Upper lobe of right lung (tissue), 1 donor: ENCODE data around the gene FAM120B. TPM values are rescaled to one million over a fixed set of nuclear protein-coding genes. Genes with fewer than 3 reads are reported as not detected.

Source experiments
- ATAC-seq: fragments of 200-7000 bp; cut with Tn5 transposase; one replicate; pipeline ENCODE4 v1.9.1; 2020; ENCODE audit warnings: mild to moderate bottlenecking, moderate library complexity
- DNase-seq: peaks from one replicate; pipeline ENCODE4 v3.0.0-alpha.2; 2020
- H3K27ac ChIP-seq: fragments of 200-600 bp; one replicate; pipeline ENCODE4 v1.8.0; 2022
- H3K27me3 ChIP-seq: fragments of 200-600 bp; one replicate; pipeline ENCODE4 v1.8.0; 2022; ENCODE audit warnings: mild to moderate bottlenecking
- H3K36me3 ChIP-seq: fragments of 200-600 bp; one replicate; pipeline ENCODE4 v1.8.0; 2022
- H3K4me1 ChIP-seq: fragments of 200-600 bp; one replicate; pipeline ENCODE4 v1.8.0; 2022
- H3K4me3 ChIP-seq: fragments of 200-600 bp; one replicate; pipeline ENCODE4 v1.8.0; 2022; ENCODE audit warnings: mild to moderate bottlenecking
- H3K9me3 ChIP-seq: fragments of 200-600 bp; one replicate; pipeline ENCODE4 v1.8.0; 2022
- CTCF ChIP-seq: fragments of 200-600 bp; IDR thresholded peaks from one replicate; pipeline ENCODE4 v1.8.0; 2022; ENCODE audit warnings: antibody characterized with exemption
- intact Hi-C: fragments of 100-400 bp; cut with DNase I; formaldehyde crosslinking; loops from one replicate; pipeline ENCODE4 v1.11.0; 2022
- total RNA-seq: library from RNA; stranded (reverse); fragmentation: NEBNext Ultra II Directional; extraction: Animal tissue kit (Norgen Biotek cat#: 25700); gene quantifications from one replicate; pipeline ENCODE4 v1.2.1, GENCODE V29; 2021
- donor health status: DM: no; HTN: yes; CAD: no; lungs with severe emphysema.

The FAM120B gene
- total RNA-seq, 1 donor from 2014 or later = 26.1 TPM

DNA sequence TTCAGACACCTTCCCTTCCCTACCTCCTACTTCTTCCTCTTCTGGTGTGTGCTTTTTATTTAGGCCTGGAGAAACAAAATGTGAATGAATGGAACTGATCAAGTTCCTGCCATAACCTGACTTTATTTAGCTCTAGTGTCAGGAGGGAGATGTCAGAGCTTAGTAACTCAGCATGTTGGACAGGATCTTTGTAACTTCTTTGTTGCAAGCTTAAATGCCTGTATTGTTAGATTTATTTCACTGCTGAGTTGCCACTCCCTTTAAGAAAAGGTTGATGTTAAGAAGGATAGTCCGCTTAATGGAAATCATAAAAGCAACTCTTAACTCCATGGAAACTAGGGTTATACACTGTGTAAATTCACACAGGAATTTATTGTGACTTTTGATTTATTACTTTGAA lies 2.2 kb downstream of the FAM120B start:
- TF ChIP-seq CTCF = no peak
- peaks cover 26% of the 10 kb centered on the region for H3K4me1 ChIP-seq
- no peaks in the 10 kb centered on the region for H3K27me3 ChIP-seq
- no peak for DNase-seq
- no peaks in the 10 kb centered on the region for H3K36me3 ChIP-seq
- H3K27ac ChIP-seq = no peak overlapping the region
- ATAC-seq = no peak
- intact Hi-C loops = no loop called here
- no peaks in the 10 kb centered on the region for H3K9me3 ChIP-seq
- H3K4me3 ChIP-seq = no peak overlapping the region

- no peak overlapping the region for H3K4me3 ChIP-seq
- intact Hi-C loops = no loop called here
- no peak for DNase-seq
- TF ChIP-seq CTCF = no peak
- ATAC-seq = no peak
- no peaks in the 10 kb centered on the region for H3K9me3 ChIP-seq
- peaks cover 7% of the 10 kb centered on the region for H3K36me3 ChIP-seq
- peaks cover 19% of the 10 kb centered on the region for H3K4me1 ChIP-seq
- H3K27ac ChIP-seq = no peak overlapping the region
- no peaks in the 10 kb centered on the region for H3K27me3 ChIP-seq
Measured at GRCh38 chr6:170311696-170312095, 5.1 kb downstream of the FAM120B start.

DNA sequence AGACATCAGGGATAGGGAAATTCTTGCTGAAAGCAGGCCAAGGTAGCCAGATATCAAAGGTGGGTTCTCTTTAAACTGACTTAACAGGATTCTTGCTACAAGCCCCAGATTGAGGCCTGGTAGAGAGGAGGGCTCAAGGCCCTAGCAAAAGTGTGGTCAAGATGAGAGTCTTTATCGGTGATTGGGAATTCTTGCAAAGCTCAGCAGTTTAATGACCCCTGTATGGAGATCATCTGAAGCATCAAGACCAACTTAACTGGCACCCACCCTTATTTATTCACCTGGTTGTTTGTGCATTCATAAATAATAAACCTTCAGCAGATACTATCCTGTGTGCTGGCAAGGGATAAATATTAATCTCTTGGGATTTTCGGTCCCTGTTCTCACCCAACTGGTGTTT lies 6.3 kb downstream of the FAM120B start:
- H3K36me3 ChIP-seq = peaks cover 13% of the 10 kb centered on the region
- no peaks in the 10 kb centered on the region for H3K27me3 ChIP-seq
- no peak for TF ChIP-seq CTCF
- intact Hi-C loops = no loop called here
- peaks cover 11% of the 10 kb centered on the region for H3K4me1 ChIP-seq
- DNase-seq (no peak), ATAC-seq (no peak)
- H3K4me3 ChIP-seq = no peak overlapping the region
- no peaks in the 10 kb centered on the region for H3K9me3 ChIP-seq
- no peak overlapping the region for H3K27ac ChIP-seq

DNA sequence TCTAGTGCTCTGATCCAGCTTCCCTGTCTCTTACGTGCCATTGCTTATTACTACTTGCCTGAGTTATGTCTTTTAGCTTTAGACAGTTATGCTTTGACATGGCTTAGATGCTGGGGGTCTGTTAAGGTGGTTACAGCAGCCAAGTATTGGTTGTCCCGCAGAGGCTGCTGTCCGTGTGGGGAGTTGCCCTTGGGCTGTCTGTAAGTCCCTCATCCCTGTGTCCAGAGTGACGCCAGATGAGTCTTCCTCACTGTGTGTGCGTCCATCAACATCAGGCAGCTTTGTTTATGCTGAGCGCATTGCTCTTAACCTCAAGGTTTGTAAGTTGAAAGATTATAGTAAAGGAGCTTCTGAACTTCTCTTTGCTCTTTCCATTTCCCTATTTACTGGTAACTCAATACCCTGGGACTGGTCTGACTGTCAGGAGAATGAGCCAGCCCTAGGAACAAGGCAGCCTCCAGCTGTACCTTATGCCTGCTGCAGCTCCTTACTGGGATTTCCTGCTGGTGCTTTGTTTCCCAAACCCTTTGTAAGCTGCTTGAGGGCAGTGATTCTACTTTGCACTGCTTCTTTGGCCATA lies 7.2 kb downstream of the FAM120B start:
- ATAC-seq = no peak
- H3K4me1 ChIP-seq = peaks cover 4% of the 10 kb centered on the region

GRCh38 chr6:170314983-170315382 lies 8.4 kb downstream of the FAM120B start:
- intact Hi-C loops = no loop called here
- Histone ChIP-seq H3K36me3 (peaks cover 23% of the 10 kb centered on the region), H3K4me3 (no peak overlapping the region), H3K27me3 (no peaks in the 10 kb centered on the region), H3K27ac (no peak overlapping the region), H3K4me1 (peaks cover 4% of the 10 kb centered on the region), H3K9me3 (no peaks in the 10 kb centered on the region)
- no peak for DNase-seq
- no peak for TF ChIP-seq CTCF
- ATAC-seq = no peak

More for the DNA sequence above, 7.2 kb downstream of the FAM120B start:
- intact Hi-C loops = no loop called here
- TF ChIP-seq CTCF = no peak
- Histone ChIP-seq H3K36me3 (peaks cover 18% of the 10 kb centered on the region), H3K27me3 (no peaks in the 10 kb centered on the region), H3K9me3 (no peaks in the 10 kb centered on the region), H3K4me3 (no peak overlapping the region), H3K27ac (no peak overlapping the region)
- DNase-seq = no peak

GRCh38 chr6:170316071-170316470 lies 9.5 kb downstream of the FAM120B start:
- no peak for TF ChIP-seq CTCF
- Histone ChIP-seq H3K4me3 (no peak overlapping the region), H3K4me1 (no peaks in the 10 kb centered on the region), H3K9me3 (no peaks in the 10 kb centered on the region), H3K27me3 (no peaks in the 10 kb centered on the region), H3K27ac (no peak overlapping the region), H3K36me3 (peaks cover 23% of the 10 kb centered on the region)
- ATAC-seq (no peak), DNase-seq (no peak)
- intact Hi-C loops = no loop called here
